Measurements from ENCODE around the gene HDAC11. TPM values are rescaled to one million over a fixed set of nuclear protein-coding genes. Genes with fewer than 3 reads are reported as not detected.
"Not testable (repeated sequence)": the region's sequence is repeated elsewhere in the genome, so short reads cannot be mapped to it uniquely, and the experiment has no call there.

Gene HDAC11
- total RNA-seq, 1 experiment from 2014 or later = 13.4 TPM

DNA sequence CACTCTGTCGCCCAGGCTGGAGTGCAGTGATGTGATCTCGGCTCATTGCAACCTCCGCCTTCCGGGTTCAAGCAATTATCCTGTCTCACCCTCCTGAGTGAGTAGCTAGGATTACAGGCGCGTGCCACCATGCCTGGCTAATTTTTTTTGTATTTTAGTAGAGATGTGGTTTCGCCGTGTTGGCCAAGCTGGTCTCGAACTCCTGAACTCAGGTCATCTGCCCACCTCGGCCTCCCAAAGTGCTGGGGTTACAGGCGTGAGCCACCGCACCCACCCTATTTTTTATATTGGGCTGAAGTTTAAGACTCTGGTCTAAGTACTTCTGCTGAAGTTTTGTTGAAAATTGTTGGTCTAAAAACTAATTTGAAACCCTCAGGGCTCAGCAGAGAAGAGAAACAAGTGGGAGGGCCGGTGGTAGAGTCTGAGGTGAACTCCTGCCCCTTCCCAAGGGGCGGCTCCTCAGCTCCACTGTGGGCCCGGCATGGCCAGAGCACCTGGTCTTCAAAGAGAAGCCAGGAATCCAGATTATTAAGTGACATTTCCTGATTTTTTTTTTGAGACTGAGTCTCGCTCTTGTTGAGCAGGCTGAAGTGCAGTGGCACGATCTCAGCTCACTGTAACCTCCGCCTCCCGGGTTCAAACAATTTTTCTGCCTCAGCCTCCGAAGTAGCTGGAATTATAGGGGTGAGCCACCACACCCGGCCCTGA lies 4.0 kb downstream of the HDAC11 start:
- no peaks in the 10 kb centered on the region for H3K9me3 ChIP-seq
- H3K27me3 ChIP-seq = no peaks in the 10 kb centered on the region
- no peak overlapping the region for H3K4me3 ChIP-seq
- H3K36me3 ChIP-seq = no peaks in the 10 kb centered on the region
- no peak for DNase-seq

DNA sequence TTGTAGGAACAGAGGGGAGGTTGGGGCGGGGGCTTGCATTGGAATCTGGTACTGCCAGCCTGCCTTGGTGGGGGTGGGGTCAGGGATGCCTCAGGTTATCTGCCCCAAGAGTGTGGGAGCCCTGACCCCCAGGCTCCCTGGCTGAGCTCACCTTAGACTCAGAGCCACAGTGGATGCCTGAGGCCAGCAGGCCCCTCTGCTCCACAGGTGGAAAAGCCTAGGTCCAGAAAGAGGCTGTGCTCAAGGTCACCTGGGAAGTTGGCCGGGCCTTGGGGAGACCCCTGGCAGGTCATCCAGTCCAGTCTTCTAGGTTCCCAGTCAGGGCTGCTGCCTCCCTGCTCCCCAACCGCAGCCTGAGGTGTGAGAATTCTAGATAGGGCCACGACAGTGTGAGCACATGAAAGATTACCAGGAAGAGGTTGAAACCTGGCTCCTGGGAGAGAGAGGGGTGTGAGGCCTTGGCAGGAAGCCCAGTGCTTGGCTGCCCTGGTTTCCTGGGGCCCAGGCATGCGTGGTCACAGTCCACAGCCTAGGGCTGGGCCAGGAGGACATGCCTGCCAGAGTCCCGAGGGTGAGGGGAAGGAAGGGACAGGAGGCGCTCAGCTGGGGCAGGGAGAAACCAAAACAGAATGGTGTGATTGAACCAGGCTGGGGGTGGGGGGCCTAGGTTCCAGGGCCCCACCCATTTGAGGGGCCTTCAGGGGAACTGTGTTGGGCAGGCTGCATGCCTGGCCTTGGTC lies 4.9 kb downstream of the HDAC11 start:
- peak; percentile 73 for DNase-seq

DNA sequence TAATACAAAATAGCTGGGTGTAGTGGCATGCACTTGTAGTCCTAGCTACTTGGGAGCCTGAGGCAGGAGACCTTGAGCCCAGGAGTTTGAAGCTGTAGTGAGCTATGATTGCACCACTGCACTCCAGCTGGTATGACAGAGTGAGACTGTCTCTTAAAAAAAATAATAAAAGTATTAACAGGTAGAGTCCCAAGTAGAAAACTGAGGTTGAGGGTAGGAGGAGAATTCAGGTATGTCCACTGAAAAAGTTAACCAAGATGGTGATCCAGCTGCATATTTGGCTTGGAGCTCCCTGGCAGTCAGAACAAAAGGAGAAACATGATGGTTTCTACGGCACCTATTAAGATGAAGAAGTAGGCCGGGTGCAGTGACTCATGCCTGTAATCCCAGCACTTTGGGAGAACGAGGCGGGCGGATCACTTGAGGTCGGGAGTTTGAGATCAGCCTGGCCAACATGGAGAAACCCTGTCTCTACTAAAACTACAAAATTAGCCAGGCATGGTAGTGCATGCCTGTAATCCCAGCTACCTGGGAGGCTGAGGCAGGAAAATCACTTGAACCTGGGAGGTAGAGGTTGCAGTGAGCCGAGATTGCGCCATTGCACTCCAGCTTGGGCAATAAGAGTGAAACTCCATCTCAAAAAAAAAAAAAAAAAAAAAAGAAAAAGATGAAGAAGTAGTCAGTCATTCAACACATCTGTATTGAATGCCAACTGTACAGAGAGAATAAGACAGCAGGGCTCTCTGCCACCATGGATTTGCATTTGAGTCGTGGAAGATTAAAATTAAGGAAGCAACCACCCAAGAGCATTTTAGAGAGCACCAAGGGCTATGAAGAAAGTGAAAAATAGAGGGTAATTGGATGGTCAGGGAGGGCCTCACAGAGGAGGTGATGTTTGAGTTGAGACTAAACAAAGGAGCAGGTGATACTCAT lies 5.8 kb downstream of the HDAC11 start:
- H3K4me3 ChIP-seq, H3K9me3 ChIP-seq, H3K36me3 ChIP-seq, H3K27me3 ChIP-seq: not testable (repeated sequence)
- peak; percentile 26 for DNase-seq

More for the DNA sequence above, 4.9 kb downstream of the HDAC11 start:
- Histone ChIP-seq H3K4me3 (no peak overlapping the region), H3K36me3 (no peaks in the 10 kb centered on the region), H3K27me3 (no peaks in the 10 kb centered on the region), H3K9me3 (no peaks in the 10 kb centered on the region)

DNA sequence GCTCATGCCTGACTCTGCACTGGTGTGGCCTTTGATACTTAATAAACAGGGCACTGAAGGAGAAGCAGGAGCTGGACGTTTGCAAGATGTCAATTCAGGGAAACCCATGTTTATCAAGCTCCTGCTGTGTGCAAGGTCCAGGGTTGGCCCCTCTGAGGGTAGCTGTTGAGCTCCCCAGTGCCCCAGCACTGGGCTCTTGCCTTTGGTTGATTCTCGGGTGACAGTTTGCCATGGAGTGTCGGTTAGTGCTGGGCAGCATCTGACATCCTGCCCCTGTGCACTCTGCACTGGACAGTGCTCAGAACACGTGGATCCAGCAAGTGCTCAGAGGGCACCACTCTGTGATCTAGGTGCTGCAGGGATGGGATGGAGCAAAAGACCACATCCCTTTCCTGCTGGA lies 7.3 kb downstream of the HDAC11 start:
- no peaks in the 10 kb centered on the region for H3K36me3 ChIP-seq
- no peak overlapping the region for H3K4me3 ChIP-seq
- no peaks in the 10 kb centered on the region for H3K27me3 ChIP-seq
- no peak for DNase-seq
- H3K9me3 ChIP-seq = no peaks in the 10 kb centered on the region

DNA sequence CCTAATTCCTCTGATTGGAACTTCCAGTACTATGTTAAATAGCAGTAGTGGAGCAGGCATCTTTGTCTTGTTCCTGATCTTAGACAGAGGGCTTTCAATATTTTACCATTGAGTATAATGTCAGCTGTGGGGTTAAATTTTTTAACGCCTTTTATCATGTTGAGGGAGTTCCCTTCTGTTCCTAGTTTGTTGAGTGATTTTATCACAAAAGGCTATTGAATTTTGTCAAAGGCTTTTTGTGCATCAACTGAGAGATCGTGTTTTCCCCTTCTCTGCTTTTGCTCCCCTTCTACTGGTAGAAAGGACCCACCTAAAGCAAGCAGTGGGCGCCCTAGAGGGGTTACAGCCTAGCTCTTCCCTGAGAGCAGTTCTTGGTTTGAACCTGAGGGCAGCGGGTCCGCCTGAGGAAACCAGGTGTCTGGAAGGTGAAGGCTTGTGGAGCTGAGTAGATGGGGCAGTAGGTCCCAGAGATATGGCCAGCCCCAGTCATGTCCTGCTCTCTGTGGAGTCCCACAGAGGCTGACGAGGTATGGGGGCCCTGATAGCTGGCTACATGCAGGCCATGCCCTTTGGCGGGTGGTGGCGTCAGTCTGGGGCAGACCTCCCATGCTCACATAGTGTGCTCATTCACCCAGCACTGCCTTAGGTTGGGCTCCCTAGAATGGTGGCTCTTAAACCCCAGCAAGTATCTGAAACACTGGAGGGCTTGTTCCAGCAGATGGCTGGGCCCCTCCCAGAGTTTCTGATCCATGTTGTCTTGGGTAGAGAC lies 11.3 kb downstream of the HDAC11 start:
- H3K9me3 ChIP-seq = no peaks in the 10 kb centered on the region
- no peak for DNase-seq
- no peaks in the 10 kb centered on the region for H3K36me3 ChIP-seq
- no peak overlapping the region for H3K4me3 ChIP-seq
- H3K27me3 ChIP-seq = no peaks in the 10 kb centered on the region

DNA sequence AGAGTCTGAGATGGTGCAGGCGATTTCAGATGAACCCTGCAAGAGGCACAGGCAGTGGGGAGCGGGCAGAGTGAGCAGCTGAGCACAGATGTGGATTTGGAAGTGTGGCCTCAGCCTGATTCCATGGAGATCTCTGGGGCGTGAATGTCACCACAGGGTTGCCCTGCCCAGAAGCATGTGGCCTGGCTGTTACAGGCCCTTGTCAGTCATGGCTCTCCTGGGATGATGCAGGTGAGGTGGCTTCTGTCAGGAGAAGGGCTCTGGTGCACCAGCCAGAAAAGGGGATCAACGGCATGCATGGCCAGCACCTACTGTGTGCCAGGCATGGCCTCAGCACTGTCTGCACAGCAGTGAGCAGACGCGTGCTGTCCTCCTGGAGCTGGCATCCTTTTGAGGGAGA lies 11.9 kb downstream of the HDAC11 start:
- no peak overlapping the region for H3K4me3 ChIP-seq
- no peak for DNase-seq
- H3K27me3 ChIP-seq = no peaks in the 10 kb centered on the region

DNA sequence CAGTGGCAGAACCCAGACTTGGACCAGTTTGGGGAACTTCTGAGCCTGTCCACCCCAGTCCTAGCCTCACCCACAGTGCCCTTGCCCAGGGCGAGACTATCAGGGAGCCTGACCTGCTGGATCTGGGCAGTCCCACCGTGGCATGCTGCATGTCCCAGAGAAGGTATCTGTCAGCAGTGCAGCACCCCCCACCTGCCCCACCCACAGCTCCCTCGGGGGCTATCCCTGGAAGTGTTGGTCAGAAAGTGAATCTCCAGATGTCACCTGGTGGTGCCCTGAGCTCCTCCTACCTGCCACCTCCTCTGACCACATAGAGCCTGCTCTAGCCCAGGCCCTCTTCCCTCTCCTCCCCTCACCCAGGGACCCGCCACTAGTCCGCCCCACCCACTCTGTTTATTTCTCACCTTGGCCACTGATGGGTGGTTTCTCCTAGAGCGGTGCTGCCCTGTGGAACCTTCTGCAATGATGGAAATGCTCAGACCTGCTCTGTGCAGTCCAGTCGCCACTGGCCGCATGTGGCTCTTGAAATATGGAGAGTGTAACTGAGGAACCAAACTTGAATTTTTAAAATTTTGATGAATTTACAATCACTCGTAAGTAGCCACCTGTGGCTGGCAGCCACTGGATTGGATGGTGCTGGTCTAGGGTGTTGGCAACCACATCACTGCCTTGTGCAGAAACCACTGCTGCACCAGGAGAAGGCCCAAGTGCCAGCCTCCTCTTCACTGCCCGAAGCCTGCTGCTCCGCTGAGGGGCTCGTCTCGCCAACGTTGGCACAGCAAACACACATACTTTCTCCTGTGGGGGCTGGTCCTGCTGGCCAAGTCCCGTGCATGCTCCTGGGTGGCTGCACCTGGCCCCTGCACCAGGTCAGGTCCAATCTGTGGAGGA lies 13.1 kb downstream of the HDAC11 start:
- H3K9me3 ChIP-seq = no peaks in the 10 kb centered on the region
- no peak overlapping the region for H3K4me3 ChIP-seq
- no peak for DNase-seq
- no peaks in the 10 kb centered on the region for H3K27me3 ChIP-seq
- H3K36me3 ChIP-seq = no peaks in the 10 kb centered on the region

More for the DNA sequence above, 11.9 kb downstream of the HDAC11 start:
- Histone ChIP-seq H3K9me3 (no peaks in the 10 kb centered on the region), H3K36me3 (no peaks in the 10 kb centered on the region)

DNA sequence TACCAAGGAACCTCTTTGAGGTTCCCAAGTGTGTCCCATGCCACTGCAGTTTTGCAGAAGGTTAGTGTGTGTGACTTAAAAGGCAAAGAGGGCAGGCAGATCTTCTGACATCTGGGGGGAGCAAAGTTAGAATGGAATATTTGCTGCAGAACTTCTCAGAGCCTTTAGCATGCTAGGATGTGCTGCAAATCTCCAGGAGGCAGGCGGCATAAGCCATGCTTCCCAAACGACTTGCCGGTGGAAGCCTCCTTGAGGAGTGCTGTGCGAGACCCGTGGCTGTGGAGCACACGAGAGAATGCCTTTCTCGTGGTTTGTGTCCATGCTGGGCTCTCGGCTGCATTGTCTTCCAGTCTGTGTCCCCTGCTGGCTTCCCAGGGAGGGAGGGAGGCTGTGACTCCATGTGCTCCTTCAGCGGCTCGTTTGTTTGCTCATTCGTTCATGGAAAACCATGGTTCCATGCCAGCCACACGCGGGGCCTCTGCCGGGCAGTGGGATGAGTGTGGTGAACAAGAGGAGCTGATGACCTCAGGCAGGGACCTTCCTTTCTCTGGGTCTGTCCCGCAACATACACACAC lies 13.8 kb downstream of the HDAC11 start:
- no peaks in the 10 kb centered on the region for H3K36me3 ChIP-seq
- H3K4me3 ChIP-seq = no peak overlapping the region
- no peaks in the 10 kb centered on the region for H3K9me3 ChIP-seq
- H3K27me3 ChIP-seq = no peaks in the 10 kb centered on the region
- no peak for DNase-seq

DNA sequence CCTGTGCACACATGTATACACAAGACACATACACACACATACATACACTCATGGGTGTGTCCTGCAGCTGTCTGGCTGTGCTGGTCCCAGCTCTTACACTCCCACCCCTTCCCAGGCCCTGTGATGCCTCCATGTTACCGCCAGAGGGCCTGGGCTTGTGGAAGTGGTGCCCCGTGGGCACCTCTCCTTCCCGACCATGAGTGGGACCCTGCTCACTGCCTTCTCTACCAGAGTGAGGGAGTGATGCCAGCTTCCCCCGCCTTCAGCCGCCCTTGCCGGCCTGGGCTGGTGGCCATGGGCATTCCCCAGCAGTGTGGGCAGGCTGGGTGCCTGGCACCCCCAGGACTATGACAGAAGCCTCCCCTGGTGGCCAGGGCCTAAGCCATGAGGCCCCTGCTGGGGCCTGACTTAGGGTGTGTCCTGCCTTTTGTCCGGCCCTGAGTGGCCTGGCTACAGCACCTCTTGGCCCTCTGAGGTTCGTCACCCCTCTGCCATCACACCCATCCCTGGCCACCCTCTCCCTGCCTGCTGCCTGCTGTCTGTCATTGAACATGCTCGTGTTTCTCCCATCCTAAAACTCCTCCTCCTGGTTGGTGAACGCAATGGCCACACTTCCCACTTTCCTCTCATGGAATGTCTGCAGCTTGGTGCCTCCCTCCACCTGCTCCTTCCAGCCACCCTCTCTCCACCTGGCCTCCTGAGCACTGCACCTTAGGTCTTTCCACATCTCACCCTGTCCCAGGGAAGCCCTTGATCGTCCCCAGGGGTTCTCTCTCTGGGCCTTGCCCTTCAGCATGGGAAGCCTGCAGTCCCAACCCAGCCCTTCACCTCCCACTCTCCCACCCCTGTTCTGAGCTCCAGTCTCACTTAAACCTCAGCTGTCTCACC lies 14.6 kb downstream of the HDAC11 start:
- no peaks in the 10 kb centered on the region for H3K36me3 ChIP-seq
- H3K27me3 ChIP-seq = no peaks in the 10 kb centered on the region
- H3K9me3 ChIP-seq = no peaks in the 10 kb centered on the region
- peak; percentile 44 for DNase-seq
- no peak overlapping the region for H3K4me3 ChIP-seq

DNA sequence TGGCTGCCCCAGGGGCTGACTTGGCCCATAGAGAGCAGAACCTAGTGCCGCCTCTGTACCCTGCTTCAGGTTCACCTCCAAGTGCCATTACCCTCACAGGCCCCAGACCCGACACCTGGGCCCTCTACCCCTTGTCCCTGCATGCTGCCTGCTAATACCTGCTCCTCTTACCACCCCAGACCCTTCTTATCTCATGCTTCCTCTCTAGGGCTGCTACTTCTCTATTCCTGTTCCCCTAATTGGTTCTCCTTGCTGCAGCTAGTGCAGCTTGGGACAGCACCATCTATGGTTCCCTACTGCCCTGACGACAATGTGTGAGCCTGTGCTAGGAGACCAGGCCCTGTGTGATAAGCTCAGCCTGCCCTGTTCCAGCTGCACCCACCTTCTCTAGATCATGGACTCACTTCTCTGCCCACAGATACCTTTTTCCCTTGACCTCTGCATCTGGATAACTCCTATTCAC lies 15.3 kb downstream of the HDAC11 start:
- no peaks in the 10 kb centered on the region for H3K36me3 ChIP-seq
- DNase-seq = no peak
- H3K27me3 ChIP-seq = no peaks in the 10 kb centered on the region
- no peaks in the 10 kb centered on the region for H3K9me3 ChIP-seq
- no peak overlapping the region for H3K4me3 ChIP-seq

DNA sequence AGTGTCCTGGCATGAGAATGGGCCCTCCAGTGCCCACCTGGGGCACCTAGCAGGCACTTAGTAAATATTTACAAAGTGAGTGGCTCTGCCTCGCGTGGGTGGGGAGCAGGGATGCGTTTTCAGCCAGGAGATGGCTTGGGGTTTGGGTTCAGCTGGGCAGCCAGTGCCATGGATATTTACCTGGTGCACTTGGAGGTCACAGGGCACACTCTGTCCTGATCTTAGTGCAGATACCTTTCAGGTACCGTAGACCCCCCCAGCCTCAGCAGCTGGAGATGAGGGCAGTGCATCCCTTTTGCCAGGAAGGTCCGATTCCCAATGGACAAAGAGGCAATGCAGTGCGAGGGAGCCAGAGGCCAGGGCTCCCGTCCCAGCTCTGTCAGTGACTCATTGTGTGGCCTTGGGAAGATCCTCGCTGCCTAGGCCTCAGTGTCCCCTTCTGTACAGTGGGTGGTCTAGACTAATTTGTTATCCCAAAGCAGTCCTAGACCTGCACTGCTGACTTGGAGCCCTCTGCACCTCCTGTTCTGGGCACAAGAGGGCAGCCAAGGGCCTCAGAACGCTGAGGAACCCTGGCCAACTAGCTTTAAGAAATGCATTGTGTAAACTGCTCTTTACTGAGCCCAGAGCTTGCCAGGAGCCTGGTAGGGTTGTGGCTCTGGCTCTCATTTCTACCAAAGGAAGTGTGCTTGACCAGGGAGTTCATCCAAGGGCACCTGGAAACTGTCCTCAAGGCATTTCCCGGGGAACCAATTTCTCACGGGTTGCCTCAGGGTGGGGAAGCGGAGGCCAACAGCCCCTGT lies 16.0 kb downstream of the HDAC11 start:
- H3K4me3 ChIP-seq = no peak overlapping the region
- H3K36me3 ChIP-seq = no peaks in the 10 kb centered on the region
- no peaks in the 10 kb centered on the region for H3K9me3 ChIP-seq
- no peaks in the 10 kb centered on the region for H3K27me3 ChIP-seq
- peak; percentile 83 for DNase-seq

DNA sequence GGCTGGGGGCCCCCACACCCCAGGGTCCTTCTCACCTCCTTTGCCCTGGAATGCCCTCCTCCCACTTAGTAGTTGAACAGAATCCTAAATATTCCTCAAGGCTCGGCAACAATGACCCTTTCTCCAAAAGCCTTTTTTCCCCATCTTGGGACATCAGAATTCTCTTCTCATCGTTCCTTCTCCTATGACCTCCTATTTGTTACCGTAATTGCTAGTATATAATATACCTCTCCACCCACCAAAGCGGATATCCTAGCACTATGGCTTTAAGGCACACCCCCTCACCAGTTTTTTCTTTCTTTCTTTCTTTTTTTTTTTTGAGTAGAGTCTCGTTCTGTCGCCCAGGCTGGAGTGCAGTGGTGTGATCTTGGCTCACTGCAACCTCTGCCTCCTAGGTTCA lies 16.8 kb downstream of the HDAC11 start:
- H3K9me3 ChIP-seq = no peaks in the 10 kb centered on the region
- no peaks in the 10 kb centered on the region for H3K27me3 ChIP-seq
- H3K4me3 ChIP-seq = no peak overlapping the region
- no peaks in the 10 kb centered on the region for H3K36me3 ChIP-seq
- DNase-seq = no peak

DNA sequence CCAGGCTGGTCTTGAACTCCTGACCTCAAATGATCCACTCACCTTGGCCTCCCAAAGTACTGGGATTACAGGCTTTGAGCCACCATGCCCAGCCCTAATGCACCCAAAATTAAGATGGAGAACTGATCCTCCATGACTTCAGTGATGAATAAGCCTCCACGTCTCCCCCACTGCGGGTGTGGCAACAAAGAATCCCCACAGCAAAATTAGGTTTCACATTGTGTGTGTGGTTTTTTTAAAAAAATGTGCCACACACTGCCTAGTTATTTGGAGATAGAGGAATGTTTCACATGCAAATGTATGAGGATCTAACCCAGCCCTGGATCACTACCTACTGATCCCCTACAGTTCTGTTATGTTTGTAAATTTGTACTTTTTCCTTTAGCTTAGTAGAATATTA lies 17.3 kb downstream of the HDAC11 start:
- H3K27me3 ChIP-seq = no peaks in the 10 kb centered on the region
- H3K4me3 ChIP-seq = no peak overlapping the region
- H3K36me3 ChIP-seq = no peaks in the 10 kb centered on the region
- no peak for DNase-seq
- H3K9me3 ChIP-seq = no peaks in the 10 kb centered on the region

Data from MG63 (cell line).